Activated B cell treated with CpG ODN at 0.5 μM for 24 hours (primary cell): ENCODE results near the gene ZNF223. TPM values are rescaled to one million over a fixed set of nuclear protein-coding genes. Genes with fewer than 3 reads are reported as not detected.
A peak's percentile ranks its signal among the peaks of the same experiment; 100 is the strongest.

ENCODE experiments used
- ATAC-seq: fragments of 200-7000 bp; cut with Tn5 transposase; one replicate; pipeline ENCODE4 v1.10.0; 2021; ENCODE audit warnings: low read depth, mild to moderate bottlenecking, moderate library complexity
- CTCF ChIA-PET: fragments of 350-600 bp; sonication (Branson Sonifier 250); formaldehyde crosslinking; loops from one replicate; lab custom pipeline; 2021; ENCODE audit warnings: antibody characterized with exemption; lab: Charles Lee
- POLR2A ChIA-PET: fragments of 350-600 bp; sonication (Branson Sonifier 250); formaldehyde crosslinking; loops from one replicate; lab custom pipeline; 2021; ENCODE audit warnings: antibody characterized with exemption; lab: Charles Lee
- DNase-seq: peaks from one replicate; pipeline ENCODE4 v3.0.0; 2022
- H3K27ac Mint-ChIP-seq: one replicate; pipeline ENCODE4 v1.8.0; 2020; ENCODE audit warnings: mixed read lengths
- H3K27me3 Mint-ChIP-seq: one replicate; pipeline ENCODE4 v1.8.0; 2021; ENCODE audit warnings: mixed read lengths
- H3K36me3 Mint-ChIP-seq: one replicate; pipeline ENCODE4 v1.8.0; 2021; ENCODE audit warnings: low read depth, mixed read lengths
- H3K4me1 Mint-ChIP-seq: one replicate; pipeline ENCODE4 v1.8.0; 2021; ENCODE audit warnings: mixed read lengths
- H3K4me3 Mint-ChIP-seq: one replicate; pipeline ENCODE4 v1.8.0; 2020; ENCODE audit warnings: mild to moderate bottlenecking, mixed read lengths
- H3K9me3 Mint-ChIP-seq: one replicate; pipeline ENCODE4 v1.8.0; 2020; ENCODE audit warnings: mixed read lengths
- CTCF ChIP-seq: fragments of 200-600 bp; IDR thresholded peaks from one replicate; pipeline ENCODE4 v1.8.0; 2022; ENCODE audit warnings: antibody characterized with exemption, mild to moderate bottlenecking
- intact Hi-C: fragments of 100-400 bp; cut with micrococcal nuclease; formaldehyde crosslinking; loops from one replicate; pipeline ENCODE4 v1.15.1; 2024
- total RNA-seq: library from RNA; stranded (reverse); gene quantifications from 2 replicates; pipeline ENCODE4 v1.2.3, GENCODE V29; 2022

The ZNF223 gene
- 3.6 and 4.5 TPM in 2 replicates for total RNA-seq

DNA sequence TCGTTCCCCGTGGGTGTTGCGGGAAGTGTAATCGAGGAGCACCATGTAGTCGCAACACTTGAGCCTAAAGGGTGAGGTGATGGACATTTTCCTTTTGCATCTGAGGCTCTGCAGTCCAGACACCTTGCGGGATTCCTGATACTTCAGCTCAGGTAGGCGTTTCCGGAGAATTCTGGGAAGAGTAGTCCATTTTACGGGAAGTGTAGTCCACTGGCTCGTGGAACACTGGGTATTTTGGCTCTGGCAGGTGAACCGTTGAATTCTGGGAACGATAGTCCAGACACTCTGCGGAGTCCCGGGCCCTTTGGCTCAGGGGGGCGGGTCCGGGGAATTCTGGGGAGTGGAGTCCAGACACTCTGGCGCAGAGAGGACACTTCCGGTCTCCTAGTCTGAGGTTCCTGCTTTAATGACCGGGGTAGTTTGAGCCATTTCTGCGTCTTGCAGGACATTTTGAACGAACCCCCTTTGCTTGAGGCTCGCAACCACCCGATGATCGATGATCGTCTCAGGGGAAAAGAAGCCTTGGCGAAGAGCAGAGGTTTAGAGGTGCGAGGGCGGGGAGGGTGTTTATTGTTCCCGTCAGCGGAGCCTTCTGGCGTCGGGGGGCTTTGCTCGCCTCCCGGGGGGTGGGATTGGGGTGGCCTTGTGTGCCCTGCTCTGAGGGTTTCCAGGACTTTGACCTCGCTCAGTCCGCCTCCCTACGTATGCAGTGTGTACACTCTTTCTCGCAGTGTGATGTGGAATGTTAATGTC, at the start of gene ZNF223:
Gene ZNF223, plus strand, starts transcription at position 387 of the 753 bp plus-strand sequence. CDS start 3,141 bp downstream, outside the sequence.
- peaks cover 11% of the 10 kb centered on the region for H3K27me3 Mint-ChIP-seq
- intact Hi-C loops: loop anchor here (1.0 kb wide), 2 partner anchors 20 to 42 kb away; partner anchors contain the start of genes ZNF224 and ZNF284
- peak within 1 kb of the TSS; percentile 94 for H3K4me3 Mint-ChIP-seq
- peaks cover 22% of the 10 kb centered on the region for H3K9me3 Mint-ChIP-seq
- H3K4me1 Mint-ChIP-seq: peaks cover 29% of the 10 kb centered on the region
- peak within 1 kb of the TSS; percentile 36 for H3K27ac Mint-ChIP-seq
- DNase-seq (peak; percentile 37), ATAC-seq (peak; percentile 86)
- ChIA-PET CTCF (no interaction called here), POLR2A (interaction anchor here (0.7 to 1.8 kb wide), 2 partner anchors 20 to 43 kb away, joined by 3 to 6 read pairs; partner anchors contain the start of gene ZNF224)
- TF ChIP-seq CTCF: no peak
- H3K36me3 Mint-ChIP-seq: peaks cover 32% of the 10 kb centered on the region

DNA sequence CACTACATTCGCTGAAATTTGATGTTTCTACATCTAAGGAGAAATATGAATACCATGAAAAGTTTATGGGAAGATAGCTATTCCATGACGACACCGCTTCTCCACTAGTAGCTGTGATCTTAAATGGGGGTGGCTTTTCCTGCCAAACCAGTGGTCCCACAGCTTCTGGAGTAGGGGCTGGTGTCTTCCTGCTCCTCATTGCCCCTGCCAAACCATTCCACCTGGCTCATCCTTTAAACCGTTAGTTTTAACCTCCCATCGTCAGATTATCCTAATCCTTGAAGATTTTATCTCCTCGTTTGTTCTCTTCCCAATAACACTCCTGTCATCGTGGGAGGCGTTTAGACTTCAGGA, 49.6 kb upstream of the ZNF223 start:
- ATAC-seq (no peak), DNase-seq (no peak)
- Mint-ChIP-seq H3K27me3 (no peaks in the 10 kb centered on the region), H3K27ac (peak overlapping the region; percentile 93), H3K4me1 (peaks cover 17% of the 10 kb centered on the region), H3K36me3 (peaks cover 37% of the 10 kb centered on the region), H3K9me3 (peaks cover 18% of the 10 kb centered on the region), H3K4me3 (peak overlapping the region; percentile 99)
- no peak for TF ChIP-seq CTCF
- CTCF ChIA-PET: no interaction called here
- intact Hi-C loops: loop anchor here (1.0 to 5.0 kb wide), 12 partner anchors 23 to 500 kb away; partner anchors contain the start of genes ZNF180, ZNF221, ZNF222 and ZNF225
- POLR2A ChIA-PET: interaction anchor here (1.4 to 2.6 kb wide), 2 partner anchors 67 to 70 kb away, joined by 3 to 10 read pairs; partner anchors contain the start of genes ZNF284 and ZNF45

DNA sequence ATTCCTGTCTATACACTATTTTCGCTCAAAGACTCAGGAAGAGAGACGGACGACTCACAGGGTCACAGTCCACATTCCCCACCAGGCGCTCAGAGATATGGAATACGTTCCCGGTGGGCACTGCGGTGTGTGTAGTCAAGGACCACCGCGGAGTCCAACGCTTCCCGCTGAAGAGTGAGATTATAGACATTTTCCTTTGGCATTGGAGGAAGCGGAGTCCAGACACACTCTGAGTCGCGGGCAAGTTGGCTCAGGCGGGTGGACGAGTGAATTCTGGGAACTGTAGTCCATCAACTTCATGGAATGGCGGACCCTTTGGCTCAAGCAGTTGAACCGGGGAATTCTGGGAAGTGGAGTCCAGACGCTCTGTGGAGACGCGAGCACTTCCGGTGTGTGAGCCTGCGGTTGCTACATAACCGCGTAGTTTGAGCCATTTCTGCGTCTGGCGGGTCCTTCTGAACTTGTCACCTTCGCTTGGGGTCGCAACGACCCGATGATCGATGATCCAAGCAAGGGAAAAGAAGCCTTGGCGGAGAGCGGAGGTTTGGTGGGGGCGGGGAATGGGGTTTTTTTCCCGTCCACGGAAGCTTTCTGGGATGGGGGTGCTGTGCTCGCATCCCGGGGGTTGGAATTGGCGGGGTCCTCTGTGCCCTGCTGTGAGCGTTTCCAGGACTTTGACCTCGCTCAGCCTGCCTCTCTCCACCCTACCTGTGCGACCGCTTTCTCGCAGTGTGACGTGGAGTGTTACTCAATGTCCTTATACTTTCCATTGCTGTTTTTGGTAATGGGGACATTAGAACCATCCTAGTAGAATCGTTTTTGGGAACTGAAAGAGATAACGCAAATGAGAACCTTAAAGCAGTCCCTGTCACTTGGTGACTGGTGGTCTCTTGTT, 49.0 kb upstream of the ZNF223 start, which contains the start of gene ZNF230:
Gene ZNF230, plus strand, starts transcription at position 392 of the 895 bp plus-strand sequence. CDS start 4,122 bp downstream, outside the sequence.
- POLR2A ChIA-PET: interaction anchor here (0.8 to 2.6 kb wide), 6 partner anchors 52 to 210 kb away, joined by 3 to 10 read pairs (median 3); partner anchors contain the start of genes ZNF221, ZNF224, ZNF227 and ZNF283
- H3K36me3 Mint-ChIP-seq: peaks cover 38% of the 10 kb centered on the region
- CTCF ChIA-PET: interaction anchor here (0.8 kb wide), 1 partner anchor 92 kb away, joined by 3 read pairs; no protein-coding TSS in a partner anchor
- H3K4me1 Mint-ChIP-seq: peaks cover 17% of the 10 kb centered on the region
- TF ChIP-seq CTCF: no peak
- peaks cover 21% of the 10 kb centered on the region for H3K9me3 Mint-ChIP-seq
- DNase-seq: peak; percentile 63
- H3K27me3 Mint-ChIP-seq: no peaks in the 10 kb centered on the region
- H3K27ac Mint-ChIP-seq: peak within 1 kb of the TSS; percentile 93
- intact Hi-C loops: loop anchor here (1.0 to 5.0 kb wide), 12 partner anchors 22 to 499 kb away; partner anchors contain the start of genes ZNF180, ZNF221, ZNF222 and ZNF225
- peak within 1 kb of the TSS; percentile 99 for H3K4me3 Mint-ChIP-seq
- peak; percentile 94 for ATAC-seq

DNA sequence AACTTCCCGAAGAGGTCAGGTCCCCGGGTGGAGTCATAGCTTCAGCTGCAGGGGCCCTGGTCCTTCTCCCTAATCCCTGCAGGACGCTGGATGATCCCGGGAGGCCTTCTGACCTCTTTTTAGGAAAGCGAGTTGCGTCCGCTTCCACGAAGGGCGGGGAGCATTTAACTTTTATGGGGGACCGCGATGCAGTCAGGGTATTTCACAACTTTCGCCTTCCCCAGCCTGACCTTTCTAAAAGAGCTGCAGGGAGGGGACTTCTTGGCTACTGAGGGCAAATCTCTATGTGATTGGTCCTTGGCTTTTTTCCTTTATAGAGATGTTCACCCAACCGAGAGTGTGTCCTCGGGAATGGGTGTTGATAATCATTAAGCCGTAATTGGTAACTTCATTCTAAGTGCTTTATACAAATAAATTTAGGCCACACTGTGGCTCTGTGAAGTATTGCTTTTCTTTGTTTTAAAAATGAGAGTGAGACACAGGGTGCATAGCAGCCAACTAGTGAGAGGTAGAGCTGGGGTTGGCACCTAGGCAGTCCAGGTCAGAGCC, 48.3 kb upstream of the ZNF223 start:
- peak; percentile 32 for DNase-seq
- Mint-ChIP-seq H3K36me3 (peaks cover 45% of the 10 kb centered on the region), H3K4me3 (peak overlapping the region; percentile 99), H3K27me3 (no peaks in the 10 kb centered on the region), H3K27ac (peak overlapping the region; percentile 93), H3K9me3 (peaks cover 22% of the 10 kb centered on the region), H3K4me1 (peaks cover 17% of the 10 kb centered on the region)
- ChIA-PET POLR2A (interaction anchor here (0.7 to 2.6 kb wide), 7 partner anchors 52 to 279 kb away, joined by 3 to 10 read pairs (median 3); partner anchors contain the start of genes ZNF221, ZNF224, ZNF227 and ZNF283), CTCF (interaction anchor here (0.8 kb wide), 1 partner anchor 92 kb away, joined by 3 read pairs; no protein-coding TSS in a partner anchor)
- intact Hi-C loops: loop anchor here (2.0 to 5.0 kb wide), 6 partner anchors 21 to 499 kb away; partner anchors contain the start of genes ZNF180, ZNF221, ZNF222 and ZNF226
- TF ChIP-seq CTCF: no peak
- ATAC-seq: no peak
